ENCODE data around the gene PILRA.
"Not testable (repeated sequence)": the region's sequence is repeated elsewhere in the genome, so short reads cannot be mapped to it uniquely, and the experiment has no call there.

PILRA gene

DNA sequence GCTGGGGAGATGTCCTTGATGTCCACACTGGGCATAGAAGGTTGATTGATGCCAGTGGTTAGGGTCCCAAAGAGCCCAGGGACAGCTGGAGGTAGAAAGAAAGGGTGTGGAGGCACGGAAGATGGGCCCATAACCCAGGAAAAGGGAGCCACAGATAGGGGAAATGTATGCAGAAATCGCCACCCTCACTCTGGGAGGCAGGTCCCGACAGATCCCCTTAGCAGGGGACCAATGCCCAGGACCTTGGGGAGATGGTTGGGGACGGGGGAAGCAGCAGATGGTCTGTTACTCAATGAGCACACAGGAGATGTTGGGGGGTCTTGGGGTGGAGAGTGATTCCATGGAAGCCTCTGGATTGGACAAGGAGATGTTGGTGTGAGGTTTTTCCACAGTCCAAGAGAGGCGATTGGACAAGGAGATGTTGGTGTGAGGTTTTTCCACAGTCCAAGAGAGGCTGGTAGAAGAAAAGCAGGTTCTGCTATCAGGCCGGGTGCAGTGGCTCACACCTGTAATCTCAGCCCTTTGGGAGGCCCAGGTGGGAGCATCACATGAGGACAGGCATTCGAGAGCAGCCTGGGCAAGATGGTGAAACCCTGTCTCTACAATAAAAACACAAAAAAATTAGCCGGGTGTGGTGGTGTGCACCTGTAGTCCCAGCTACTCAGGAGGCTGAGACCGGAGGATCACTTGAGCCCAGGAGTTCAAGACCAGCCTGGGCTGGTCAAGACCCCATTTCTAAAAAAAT lies 70.0 kb downstream of the PILRA start:
- H3K9me3 ChIP-seq (replicated peaks in 1 of 2; ENCODE audit: control insufficient read depth in 2 of 2, insufficient read depth in 1 of 2, low read depth in 1 of 2, low read length in 2 of 2), result no peaks in the 10 kb centered on the region
- peaks cover 5 to 18% of the 10 kb centered on the region in 2 donors for H3K4me1 ChIP-seq (ENCODE audit: control insufficient read depth in 2 of 2, insufficient read depth in 1 of 2, low read depth in 1 of 2, low read length in 2 of 2)
- H3K79me1 ChIP-seq (ENCODE audit: low read depth, low read length), result no peaks in the 10 kb centered on the region
- H3K4me2 ChIP-seq (ENCODE audit: insufficient read depth, low read length, poor library complexity, severe bottlenecking), result no peak overlapping the region
- H3K18ac ChIP-seq (ENCODE audit: low read length), result no peak overlapping the region
- H3K36me3 ChIP-seq (replicated peaks in 1 of 2; ENCODE audit: control insufficient read depth in 2 of 2, insufficient read depth in 2 of 2, low read length in 2 of 2), result no peaks in the 10 kb centered on the region
- no peak overlapping the region for H3K9ac ChIP-seq (ENCODE audit: low read depth, low read length, poor library complexity)
- H2BK120ac ChIP-seq (ENCODE audit: low read depth, low read length), result no peak overlapping the region
- H3K27me3 ChIP-seq (ENCODE audit: control insufficient read depth in 3 of 3, insufficient read depth in 3 of 3, low read depth in 1 of 3, low read length in 3 of 3), result no peaks in the 10 kb centered on the region
- no peak overlapping the region for H2BK5ac ChIP-seq (ENCODE audit: low read length)
- no peak for DNase-seq (ENCODE audit: low spot score)
- H4K91ac ChIP-seq (ENCODE audit: low read depth, low read length, poor library complexity), result no peak overlapping the region
- no peak overlapping the region for H2AK5ac ChIP-seq (ENCODE audit: low read depth, low read length)
- H3K4ac ChIP-seq (ENCODE audit: low read length), result no peak overlapping the region
- H4K8ac ChIP-seq (ENCODE audit: low read depth, low read length), result no peak overlapping the region
- no peak overlapping the region for H3K27ac ChIP-seq (replicated peaks; ENCODE audit: low read length)
- no peak overlapping the region for H3K14ac ChIP-seq (ENCODE audit: low read length)
- WGBS, 2 donors (ENCODE audit: extremely low coverage in 2 of 2, insufficient read length in 2 of 2, insufficient replicate concordance in 1 of 2), result no CpG with 5 or more reads among the region's 9 CpGs
- H2BK15ac ChIP-seq (ENCODE audit: low read length), result no peak overlapping the region
- H3K4me3 ChIP-seq (ENCODE audit: low read length in 2 of 2), result peak overlapping the region in 1 of 2 donors; percentile 47
- no peak overlapping the region for H3K23ac ChIP-seq (ENCODE audit: low read depth, low read length, poor library complexity)
- peak overlapping the region; percentile 40 for H2AFZ ChIP-seq (ENCODE audit: low read length)
- no peak overlapping the region for H2BK12ac ChIP-seq (ENCODE audit: low read length)

GRCh38 chr7:100444311-100445278 lies 71.3 kb downstream of the PILRA start:
- H2BK12ac ChIP-seq (ENCODE audit: low read length), result peak overlapping the region; percentile 78
- H3K4ac ChIP-seq (ENCODE audit: low read length), result no peak overlapping the region
- H3K36me3 ChIP-seq (replicated peaks in 1 of 2; ENCODE audit: control insufficient read depth in 2 of 2, insufficient read depth in 2 of 2, low read length in 2 of 2), result no peaks in the 10 kb centered on the region
- H2BK120ac ChIP-seq (ENCODE audit: low read depth, low read length), result no peak overlapping the region
- H2BK15ac ChIP-seq (ENCODE audit: low read length), result peak overlapping the region; percentile 1
- no peak overlapping the region for H2BK5ac ChIP-seq (ENCODE audit: low read length)
- WGBS, 2 donors (ENCODE audit: extremely low coverage in 2 of 2, insufficient read length in 2 of 2, insufficient replicate concordance in 1 of 2), result no CpG with 5 or more reads among the region's 14 CpGs
- H3K9me3 ChIP-seq (replicated peaks in 1 of 2; ENCODE audit: control insufficient read depth in 2 of 2, insufficient read depth in 1 of 2, low read depth in 1 of 2, low read length in 2 of 2), result no peaks in the 10 kb centered on the region
- H3K4me3 ChIP-seq (ENCODE audit: low read length in 2 of 2), result peak overlapping the region in 1 of 2 donors; percentile 4
- peaks cover 5 to 18% of the 10 kb centered on the region in 2 donors for H3K4me1 ChIP-seq (ENCODE audit: control insufficient read depth in 2 of 2, insufficient read depth in 1 of 2, low read depth in 1 of 2, low read length in 2 of 2)
- H2AFZ ChIP-seq (ENCODE audit: low read length), result peak overlapping the region; percentile 92
- peak overlapping the region; percentile 12 for H4K91ac ChIP-seq (ENCODE audit: low read depth, low read length, poor library complexity)
- peak overlapping the region; percentile 52 for H3K23ac ChIP-seq (ENCODE audit: low read depth, low read length, poor library complexity)
- H3K79me1 ChIP-seq (ENCODE audit: low read depth, low read length), result no peaks in the 10 kb centered on the region
- H3K4me2 ChIP-seq (ENCODE audit: insufficient read depth, low read length, poor library complexity, severe bottlenecking), result no peak overlapping the region
- no peak overlapping the region for H4K8ac ChIP-seq (ENCODE audit: low read depth, low read length)
- H3K27me3 ChIP-seq (ENCODE audit: control insufficient read depth in 3 of 3, insufficient read depth in 3 of 3, low read depth in 1 of 3, low read length in 3 of 3), result no peaks in the 10 kb centered on the region
- no peak overlapping the region for H3K9ac ChIP-seq (ENCODE audit: low read depth, low read length, poor library complexity)
- no peak for DNase-seq (ENCODE audit: low spot score)
- no peak overlapping the region for H3K14ac ChIP-seq (ENCODE audit: low read length)
- no peak overlapping the region for H3K27ac ChIP-seq (replicated peaks; ENCODE audit: low read length)
- H2AK5ac ChIP-seq (ENCODE audit: low read depth, low read length), result peak overlapping the region; percentile 32
- peak overlapping the region; percentile 87 for H3K18ac ChIP-seq (ENCODE audit: low read length)

DNA sequence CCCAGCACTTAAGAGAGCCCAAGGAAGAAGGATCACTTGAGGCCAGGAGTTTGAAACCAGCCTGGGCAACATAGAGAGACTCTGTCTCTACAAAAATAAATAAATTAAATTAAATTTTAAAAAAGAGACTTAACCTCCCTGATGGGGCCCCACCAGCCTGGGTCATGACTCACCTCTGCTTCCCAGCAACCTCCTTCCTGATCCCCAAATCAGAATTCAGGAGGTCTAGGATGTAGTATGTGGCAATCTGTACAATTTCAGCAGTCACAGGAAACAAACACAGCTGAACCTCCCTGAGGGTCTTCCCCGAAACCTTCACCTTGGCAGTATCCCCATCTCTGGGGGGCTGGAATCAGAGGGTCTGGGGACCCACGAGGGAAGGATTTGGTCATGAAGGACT lies 72.8 kb downstream of the PILRA start:
- Histone ChIP-seq H2BK120ac (ENCODE audit: low read depth, low read length) (no peak overlapping the region), H3K18ac (ENCODE audit: low read length) (no peak overlapping the region), H3K27ac (replicated peaks; ENCODE audit: low read length) (no peak overlapping the region), H2BK15ac (ENCODE audit: low read length) (no peak overlapping the region), H3K27me3 (ENCODE audit: control insufficient read depth in 3 of 3, insufficient read depth in 3 of 3, low read depth in 1 of 3, low read length in 3 of 3) (no peaks in the 10 kb centered on the region), H4K8ac (ENCODE audit: low read depth, low read length) (no peak overlapping the region), H3K36me3 (replicated peaks in 1 of 2; ENCODE audit: control insufficient read depth in 2 of 2, insufficient read depth in 2 of 2, low read length in 2 of 2) (no peaks in the 10 kb centered on the region), H3K4me3 (ENCODE audit: low read length in 2 of 2) (no peak overlapping the region), H3K4me1 (ENCODE audit: control insufficient read depth in 2 of 2, insufficient read depth in 1 of 2, low read depth in 1 of 2, low read length in 2 of 2) (peaks cover 8 to 18% of the 10 kb centered on the region in 2 donors), H3K14ac (ENCODE audit: low read length) (no peak overlapping the region), H4K91ac (ENCODE audit: low read depth, low read length, poor library complexity) (no peak overlapping the region), H3K4me2 (ENCODE audit: insufficient read depth, low read length, poor library complexity, severe bottlenecking) (no peak overlapping the region), H2BK12ac (ENCODE audit: low read length) (no peak overlapping the region), H3K23ac (ENCODE audit: low read depth, low read length, poor library complexity) (no peak overlapping the region), H3K9ac (ENCODE audit: low read depth, low read length, poor library complexity) (no peak overlapping the region), H3K4ac (ENCODE audit: low read length) (no peak overlapping the region), H3K79me1 (ENCODE audit: low read depth, low read length) (no peaks in the 10 kb centered on the region), H3K9me3 (replicated peaks in 1 of 2; ENCODE audit: control insufficient read depth in 2 of 2, insufficient read depth in 1 of 2, low read depth in 1 of 2, low read length in 2 of 2) (no peaks in the 10 kb centered on the region), H2BK5ac (ENCODE audit: low read length) (no peak overlapping the region), H2AFZ (ENCODE audit: low read length) (peak overlapping the region; percentile 82), H2AK5ac (ENCODE audit: low read depth, low read length) (peak overlapping the region; percentile 84)
- no peak for DNase-seq (ENCODE audit: low spot score)
- no CpG with 5 or more reads among the region's 2 CpGs for WGBS, 2 donors (ENCODE audit: extremely low coverage in 2 of 2, insufficient read length in 2 of 2, insufficient replicate concordance in 1 of 2)

GRCh38 chr7:100447363-100447762 lies 74.1 kb downstream of the PILRA start:
- H3K4me1 ChIP-seq (ENCODE audit: control insufficient read depth in 2 of 2, insufficient read depth in 1 of 2, low read depth in 1 of 2, low read length in 2 of 2), result peaks cover 8 to 18% of the 10 kb centered on the region in 2 donors
- whole genome bisulfite sequencing, 2 donors (ENCODE audit: extremely low coverage in 2 of 2, insufficient read length in 2 of 2, insufficient replicate concordance in 1 of 2), result no CpG with 5 or more reads among the region's 8 CpGs

More at GRCh38 chr7:100447363-100447762, 74.1 kb downstream of the PILRA start:
- not testable (repeated sequence) for H2BK15ac ChIP-seq (ENCODE audit: low read length); H3K9ac ChIP-seq (ENCODE audit: low read depth, low read length, poor library complexity); H3K14ac ChIP-seq (ENCODE audit: low read length); H2BK12ac ChIP-seq (ENCODE audit: low read length); DNase-seq (ENCODE audit: low spot score); H3K4ac ChIP-seq (ENCODE audit: low read length); H2AFZ ChIP-seq (ENCODE audit: low read length); H3K9me3 ChIP-seq (replicated peaks in 1 of 2; ENCODE audit: control insufficient read depth in 2 of 2, insufficient read depth in 1 of 2, low read depth in 1 of 2, low read length in 2 of 2); H3K18ac ChIP-seq (ENCODE audit: low read length); H3K27me3 ChIP-seq (ENCODE audit: control insufficient read depth in 3 of 3, insufficient read depth in 3 of 3, low read depth in 1 of 3, low read length in 3 of 3); H3K23ac ChIP-seq (ENCODE audit: low read depth, low read length, poor library complexity); H4K91ac ChIP-seq (ENCODE audit: low read depth, low read length, poor library complexity); H3K36me3 ChIP-seq (replicated peaks in 1 of 2; ENCODE audit: control insufficient read depth in 2 of 2, insufficient read depth in 2 of 2, low read length in 2 of 2); H3K79me1 ChIP-seq (ENCODE audit: low read depth, low read length); H4K8ac ChIP-seq (ENCODE audit: low read depth, low read length); H3K4me3 ChIP-seq (ENCODE audit: low read length in 2 of 2); H2BK5ac ChIP-seq (ENCODE audit: low read length); H2BK120ac ChIP-seq (ENCODE audit: low read depth, low read length); H2AK5ac ChIP-seq (ENCODE audit: low read depth, low read length); H3K27ac ChIP-seq (replicated peaks; ENCODE audit: low read length); H3K4me2 ChIP-seq (ENCODE audit: insufficient read depth, low read length, poor library complexity, severe bottlenecking)
